Activated CD4-positive, alpha-beta T cell treated with anti-CD3 and anti-CD28 coated beads, Interleukin-2, amount 50 U/mL, for 48 hours (primary cell): ENCODE measurements around the gene BASP1.
"Not testable (repeated sequence)": the region's sequence is repeated elsewhere in the genome, so short reads cannot be mapped to it uniquely, and the experiment has no call there.

ENCODE experiments used
- DNase-seq, 2 experiments: peaks; one replicate each; pipeline ENCODE4 v3.0.0-alpha.2; 2020

BASP1 gene

DNA sequence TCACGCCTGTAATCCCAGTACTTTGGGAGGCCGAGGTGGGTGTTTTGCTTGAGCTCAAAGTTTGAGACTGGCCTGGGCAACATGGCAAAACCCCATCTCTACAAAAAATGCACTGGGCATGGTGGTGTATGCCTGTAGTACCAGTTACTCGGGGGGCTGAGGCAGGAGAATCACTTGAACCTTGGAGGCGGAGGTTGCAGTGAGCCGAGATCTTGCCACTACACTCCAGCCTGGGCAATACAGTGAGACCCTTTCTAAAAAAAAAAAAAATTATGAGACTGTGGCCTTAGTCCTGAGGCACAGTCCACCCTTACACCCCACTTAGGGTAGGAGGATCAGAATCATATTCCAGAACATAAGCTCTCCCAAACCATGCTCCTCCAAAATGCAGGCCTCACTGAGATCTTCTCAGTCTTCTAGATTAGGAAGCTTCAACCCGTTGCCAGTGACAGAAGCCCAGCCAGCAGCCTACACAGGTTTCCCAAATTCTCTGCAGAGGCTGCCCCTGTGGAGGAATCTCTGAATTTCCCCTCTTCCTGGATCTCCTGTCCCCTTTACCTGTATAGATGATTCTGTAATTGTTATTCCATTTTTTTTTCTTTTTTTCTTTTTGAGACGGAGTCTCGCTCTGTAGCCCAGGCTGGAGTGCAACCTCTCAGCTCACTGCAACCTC is 77.3 kb downstream of the BASP1 start:
- DNase-seq: no peak

- DNase-seq: no peak
These were observed 78.2 kb downstream of the BASP1 start for GRCh38 chr5:17295671-17296070.

DNA sequence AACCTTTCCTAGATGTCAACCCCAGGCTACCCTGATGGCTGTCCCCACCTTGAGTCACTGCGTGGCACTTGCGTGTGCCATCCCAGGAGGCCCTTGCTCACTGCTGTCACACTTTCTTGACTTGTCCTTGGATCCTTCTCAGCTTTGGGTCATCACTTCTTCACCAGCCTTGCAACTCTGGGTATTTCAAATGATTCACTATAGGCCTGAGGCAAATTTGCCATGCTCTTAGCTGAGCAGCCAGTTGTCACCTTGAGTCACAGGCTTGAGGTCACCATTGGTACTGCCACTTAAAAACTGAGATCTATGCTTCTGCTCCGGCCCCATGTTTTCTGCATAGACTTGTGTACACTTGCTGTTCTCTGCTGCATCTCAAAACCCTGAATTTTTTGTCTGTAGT is 84.7 kb downstream of the BASP1 start:
- DNase-seq: no peak

GRCh38 chr5:17302604-17303003 is 85.2 kb downstream of the BASP1 start:
- no peak for DNase-seq

GRCh38 chr5:17304282-17304681 is 86.9 kb downstream of the BASP1 start:
- DNase-seq: no peak

- no peak for DNase-seq
These were observed 87.6 kb downstream of the BASP1 start for GRCh38 chr5:17305017-17305416.

DNA sequence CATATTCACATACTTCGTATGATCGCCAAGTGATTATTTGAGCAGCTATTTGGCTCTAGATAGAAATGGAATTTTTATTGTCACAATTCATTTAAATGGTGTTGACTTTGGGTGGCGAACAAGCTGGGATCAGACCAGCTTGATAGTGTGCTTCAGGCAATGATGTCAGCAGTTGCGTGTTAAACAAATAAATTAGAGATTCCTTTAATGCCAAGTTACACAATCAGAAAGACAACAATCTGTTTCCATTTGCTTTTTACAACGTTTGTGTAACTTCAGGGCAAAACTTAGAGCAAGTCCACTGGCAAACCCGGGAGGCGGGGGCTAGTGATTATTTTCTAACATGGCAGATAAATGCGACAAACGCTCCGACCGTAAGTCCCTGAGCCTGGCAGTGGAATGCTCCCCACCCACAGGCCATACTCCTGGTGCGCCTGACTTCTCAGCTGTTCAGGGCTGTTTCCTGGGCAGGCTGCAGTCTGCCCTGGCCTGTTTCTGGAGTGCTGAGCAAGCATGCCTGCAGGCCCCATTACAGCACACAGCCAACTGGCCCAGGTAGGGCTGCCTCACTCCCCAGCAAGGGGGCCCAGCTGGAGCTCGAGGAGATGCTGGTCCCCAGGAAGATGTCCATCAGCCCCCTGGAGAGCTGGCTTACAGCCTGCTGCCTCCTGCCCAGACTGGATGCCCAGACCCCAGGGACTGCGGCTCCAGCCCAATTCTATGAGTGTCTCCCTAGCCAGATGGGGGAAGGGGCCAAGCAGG is 88.7 kb downstream of the BASP1 start:
- DNase-seq: no peak

GRCh38 chr5:17306726-17307091 is 89.3 kb downstream of the BASP1 start:
- no peak for DNase-seq

DNA sequence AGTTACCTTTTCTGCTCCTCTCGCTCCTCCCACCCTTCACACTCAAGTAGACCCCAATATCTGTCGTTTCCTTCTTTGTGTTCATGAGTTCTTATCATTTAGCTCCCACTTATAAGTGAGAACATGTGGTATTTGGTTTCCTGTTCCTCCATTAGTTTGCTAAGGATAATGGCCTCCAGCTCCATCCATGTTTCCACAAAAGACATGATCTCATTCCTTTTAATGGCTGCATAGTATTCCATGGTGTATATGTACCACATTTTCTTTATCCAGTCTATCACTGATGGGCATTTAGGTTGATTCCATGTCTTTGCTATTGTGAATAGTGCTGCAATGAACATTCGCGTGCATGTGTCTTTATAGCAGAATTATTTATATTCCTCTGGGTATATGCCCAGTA is 90.0 kb downstream of the BASP1 start:
- DNase-seq: not testable (repeated sequence)

DNA sequence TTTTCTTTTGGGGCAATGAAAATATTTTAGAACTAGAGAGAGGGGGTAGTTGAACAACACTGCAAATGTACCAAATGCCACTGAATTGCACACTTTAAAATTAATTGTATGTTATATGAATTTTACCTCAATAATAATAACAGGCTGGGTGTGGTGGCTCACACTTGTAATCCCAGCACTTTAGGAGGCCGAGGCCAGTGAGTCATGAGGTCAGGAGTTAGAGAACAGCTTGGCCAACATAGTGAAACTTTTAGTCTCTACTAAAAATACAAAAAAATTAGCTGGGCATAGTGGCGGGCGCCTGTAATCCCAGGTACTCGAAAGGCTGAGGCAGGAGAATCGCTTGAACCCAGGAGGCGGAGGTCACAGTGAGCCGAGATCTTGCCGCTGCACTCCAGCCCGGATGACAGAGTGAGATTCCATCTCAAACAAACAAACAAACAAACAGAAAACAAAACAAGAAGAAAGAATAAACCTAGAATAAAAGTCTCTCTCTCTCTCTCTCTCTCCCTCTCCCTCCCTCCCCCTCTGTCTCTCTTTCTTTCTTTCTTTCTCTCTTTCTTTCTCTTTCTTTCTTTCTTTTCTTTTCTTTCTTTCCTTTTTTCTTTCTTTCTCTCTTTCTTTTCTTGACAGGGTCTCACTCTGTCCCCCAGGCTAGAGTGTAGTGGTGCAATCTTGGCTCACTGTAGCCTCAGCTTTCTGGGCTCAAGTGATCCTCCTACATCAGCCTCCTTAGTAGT is 91.1 kb downstream of the BASP1 start:
- no peak for DNase-seq

- DNase-seq: no peak
These were observed 92.0 kb downstream of the BASP1 start for GRCh38 chr5:17309462-17309861.

GRCh38 chr5:17310502-17310901 is 93.1 kb downstream of the BASP1 start:
- not testable (repeated sequence) for DNase-seq

DNA sequence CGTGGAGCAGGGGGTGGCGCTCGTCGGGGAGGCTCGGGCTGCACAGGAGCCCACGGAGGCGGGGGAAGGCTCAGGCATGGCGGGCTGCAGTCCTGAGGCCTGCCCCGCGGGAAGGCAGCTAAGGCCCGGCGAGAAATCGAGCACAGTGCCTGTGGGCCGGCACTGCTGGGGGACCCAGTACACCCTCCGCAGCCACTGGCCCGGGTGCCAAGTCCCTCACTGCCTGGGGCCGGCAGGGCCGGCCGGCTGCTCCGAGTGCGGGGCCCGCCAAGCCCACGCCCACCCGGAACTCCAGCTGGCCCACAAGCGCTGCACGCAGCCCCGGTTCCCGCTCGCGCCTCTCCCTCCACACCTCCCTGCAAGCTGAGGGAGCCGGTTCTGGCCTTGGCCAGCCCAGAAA is 94.4 kb downstream of the BASP1 start:
- not testable (repeated sequence) for DNase-seq

DNA sequence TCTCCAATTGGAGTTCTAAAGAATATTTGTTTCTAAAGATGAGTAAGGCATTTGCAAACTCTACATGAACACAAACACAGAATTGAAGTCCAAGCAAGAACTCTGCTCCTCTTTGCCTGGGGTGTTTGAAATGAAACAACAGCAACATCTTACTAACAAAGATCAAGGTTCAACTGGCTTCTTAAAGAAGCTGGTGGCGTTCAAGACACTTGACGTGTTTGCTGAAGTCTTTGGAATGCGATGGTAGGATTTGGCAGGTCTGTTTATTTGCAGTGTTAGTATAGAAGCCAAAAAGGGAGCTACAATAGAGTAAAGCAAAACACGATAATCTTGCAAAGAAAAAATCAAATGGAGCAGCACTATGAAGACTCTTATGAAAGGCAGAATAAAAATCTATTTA is 94.9 kb downstream of the BASP1 start:
- DNase-seq: no peak

- no peak for DNase-seq
These were observed 97.6 kb downstream of the BASP1 start for GRCh38 chr5:17314907-17315471.

DNA sequence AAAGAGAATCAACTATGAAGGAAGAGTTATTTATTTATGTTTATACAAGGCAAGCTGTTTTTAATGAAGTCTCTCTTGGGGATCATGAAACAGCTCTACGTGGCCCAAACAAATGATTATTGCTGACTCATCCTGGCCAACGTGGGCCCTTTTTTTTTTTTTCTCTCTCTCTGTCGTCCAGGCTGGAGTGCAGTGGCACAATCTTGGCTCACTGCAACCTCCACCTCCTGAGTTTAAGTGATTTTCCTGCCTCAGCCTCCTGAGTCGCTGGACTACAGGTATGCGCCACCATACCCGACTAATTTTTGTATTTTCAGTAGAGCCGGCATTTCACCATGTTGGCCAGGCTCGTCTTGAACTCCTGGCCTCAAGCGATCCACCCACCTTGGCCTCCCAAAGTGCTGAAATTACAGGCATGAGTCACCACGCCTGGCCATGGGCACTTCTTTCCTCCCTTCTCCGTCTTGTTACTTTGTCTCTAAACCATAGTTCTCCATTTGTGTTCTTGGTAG is 98.3 kb downstream of the BASP1 start:
- DNase-seq: no peak

DNA sequence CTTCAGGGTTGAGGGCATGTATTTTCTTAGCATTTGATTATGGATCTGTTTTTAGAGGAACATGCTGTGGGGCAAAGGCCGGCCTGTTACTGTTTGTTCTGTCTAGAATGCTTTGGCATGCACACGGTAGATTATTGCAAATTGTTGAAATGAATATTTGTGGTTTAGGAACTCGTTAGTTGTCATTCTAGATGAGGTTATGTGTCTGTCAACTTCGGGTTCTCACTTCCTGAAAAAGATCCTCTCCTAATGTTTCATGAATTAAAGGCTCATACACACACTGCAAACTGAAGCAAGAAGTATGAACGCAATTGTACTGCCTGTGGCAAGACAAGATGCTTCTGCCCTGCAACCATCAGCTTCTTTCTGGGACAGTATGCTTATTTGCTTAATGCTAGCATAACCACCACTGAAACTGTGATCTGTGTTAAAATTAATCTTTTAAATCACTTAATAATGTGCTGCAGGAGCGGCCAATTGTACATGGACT is 99.6 kb downstream of the BASP1 start:
- DNase-seq: no peak

- no peak for DNase-seq
These were observed 100.0 kb downstream of the BASP1 start for GRCh38 chr5:17317473-17317872.

DNA sequence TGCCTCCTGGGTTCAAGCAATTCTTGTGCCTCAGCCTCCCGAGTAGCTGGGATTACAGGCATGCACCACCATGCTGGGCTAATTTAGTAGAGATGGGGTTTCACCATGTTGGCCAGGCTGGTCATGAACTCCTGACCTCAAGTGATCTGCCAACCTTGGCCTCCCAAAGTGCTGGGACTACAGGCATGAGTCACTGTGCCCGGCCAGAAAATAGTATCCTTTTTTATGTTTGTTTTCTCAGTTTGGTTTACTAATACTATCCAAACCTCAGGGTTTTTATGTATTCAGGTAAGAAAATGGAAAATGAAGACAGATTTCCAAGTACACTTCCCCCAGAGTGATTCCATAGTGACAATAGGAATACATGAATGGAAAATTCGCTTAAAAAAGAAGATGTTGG is 101.7 kb downstream of the BASP1 start:
- not testable (repeated sequence) for DNase-seq

DNA sequence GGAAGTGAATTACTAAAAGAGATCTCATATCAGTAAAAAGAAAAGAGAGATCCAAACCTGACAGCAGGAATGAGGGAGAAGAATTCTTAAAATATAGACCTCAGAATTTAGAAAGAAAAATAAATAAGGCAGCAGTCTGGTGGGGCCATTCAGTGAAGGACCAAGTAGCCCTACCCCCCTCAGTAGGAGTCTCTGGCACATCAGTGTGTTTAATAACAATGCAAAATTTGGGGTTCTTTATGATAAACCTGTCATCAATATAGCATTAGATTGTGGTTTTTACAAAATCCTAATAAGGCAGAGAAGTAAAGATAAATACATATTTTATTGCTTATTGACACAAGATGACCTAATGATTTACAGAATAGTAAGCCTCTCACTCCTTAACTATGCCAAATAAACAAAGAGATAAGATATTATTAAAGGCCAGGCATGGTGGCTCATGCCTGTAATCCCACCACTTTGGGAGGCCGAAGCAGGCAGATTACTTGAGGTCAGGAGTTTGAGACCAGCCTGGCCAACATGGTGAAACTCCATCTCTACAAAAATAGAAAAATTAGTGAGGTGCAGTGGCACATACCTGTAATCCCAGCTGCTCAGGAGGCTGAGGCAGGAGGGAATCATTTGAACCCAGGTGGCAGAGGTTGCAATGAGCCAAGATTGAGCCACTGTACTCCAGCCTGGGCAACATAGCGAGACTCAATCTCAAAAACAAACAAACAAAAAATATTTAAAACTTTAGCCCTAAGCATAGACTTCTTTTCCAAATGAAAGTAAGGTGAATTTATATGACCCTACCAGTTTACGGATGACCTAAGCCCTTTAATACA is 108.6 kb downstream of the BASP1 start:
- no peak for DNase-seq
